ENCODE results near the gene ZCCHC10.
"Not testable (repeated sequence)": the region's sequence is repeated elsewhere in the genome, so short reads cannot be mapped to it uniquely, and the experiment has no call there.

Gene ZCCHC10

GRCh38 chr5:133041157-133041784 is 14.9 kb upstream of the ZCCHC10 start:
- DNase-seq = no peak

GRCh38 chr5:133036677-133037076 is 10.3 kb upstream of the ZCCHC10 start:
- DNase-seq = not testable (repeated sequence)

DNA sequence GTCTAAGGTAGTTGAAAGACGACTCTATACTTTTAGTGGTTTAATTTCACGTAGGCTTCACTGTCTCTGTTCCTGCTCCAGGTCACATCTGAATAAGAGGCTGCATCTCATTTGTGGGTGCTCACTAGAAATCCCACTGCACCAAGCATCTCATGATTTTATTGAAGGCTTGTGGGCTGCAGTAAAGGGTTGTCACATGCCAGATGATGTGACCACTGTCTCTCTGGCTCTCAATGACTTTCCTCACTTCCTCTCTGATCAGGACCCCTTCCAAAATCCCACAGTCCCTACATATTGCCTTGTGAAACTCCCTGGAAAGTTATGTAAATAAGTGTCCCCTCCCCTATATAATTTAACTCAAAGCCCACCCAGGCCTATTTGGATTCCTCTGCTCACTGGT is 8.9 kb upstream of the ZCCHC10 start:
- DNase-seq = no peak

DNA sequence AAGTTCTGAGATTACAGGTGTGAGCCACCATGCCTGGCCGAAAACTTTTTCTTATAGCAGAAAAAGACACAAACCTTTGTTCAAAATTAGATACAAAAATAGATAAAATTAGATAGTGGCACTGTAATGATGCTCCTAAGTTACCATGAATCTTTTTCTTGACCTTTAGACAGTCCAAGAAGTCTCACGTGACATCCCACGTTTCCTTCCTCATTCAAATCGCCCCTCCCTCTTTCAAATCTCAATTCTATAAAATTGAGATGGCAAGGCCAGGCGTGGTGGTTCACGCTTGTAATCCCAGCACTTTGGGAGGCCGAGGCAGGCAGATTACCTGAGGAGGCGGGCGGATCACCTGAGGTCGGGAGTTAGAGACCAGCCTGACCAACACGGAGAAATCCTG is 7.7 kb upstream of the ZCCHC10 start:
- no peak for DNase-seq

- no peak for DNase-seq
Observed at GRCh38 chr5:133032852-133033742, 6.7 kb upstream of the ZCCHC10 start.

DNA sequence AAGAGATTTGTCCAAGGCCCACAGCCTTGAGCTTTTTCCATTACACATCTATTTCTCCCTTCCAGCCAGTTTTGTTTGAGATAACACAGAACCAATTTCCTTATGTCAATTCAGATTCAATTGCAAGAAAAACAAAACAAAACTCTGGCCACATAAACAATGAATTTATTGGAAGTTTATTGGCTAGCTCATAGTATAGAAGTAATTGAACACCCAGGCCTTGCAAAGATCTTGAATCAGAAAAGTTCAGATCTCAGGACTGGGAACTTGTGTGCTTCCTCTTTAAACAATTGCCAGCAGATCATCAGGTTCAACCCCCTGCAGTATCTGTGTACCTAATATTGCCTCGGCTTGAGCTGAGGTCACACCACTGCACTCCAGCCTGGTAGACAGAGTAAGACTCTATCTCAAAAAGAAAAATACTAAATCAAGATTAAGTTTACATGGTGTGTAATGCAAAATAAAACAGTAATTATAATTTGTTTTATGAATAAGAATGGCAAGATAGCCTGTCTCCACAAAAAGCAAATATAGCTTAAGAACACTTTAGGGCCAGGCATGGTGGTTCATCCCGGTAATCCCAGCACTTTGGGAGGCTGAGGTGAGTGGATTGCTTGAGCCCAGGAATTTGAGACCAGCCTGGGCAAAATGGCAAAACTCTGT is 4.1 kb upstream of the ZCCHC10 start:
- no peak for DNase-seq

GRCh38 chr5:133029416-133029815 is 3.1 kb upstream of the ZCCHC10 start:
- no peak for DNase-seq

GRCh38 chr5:133026664-133027153 is 360 bp upstream of the ZCCHC10 start:
- no peak for DNase-seq

DNA sequence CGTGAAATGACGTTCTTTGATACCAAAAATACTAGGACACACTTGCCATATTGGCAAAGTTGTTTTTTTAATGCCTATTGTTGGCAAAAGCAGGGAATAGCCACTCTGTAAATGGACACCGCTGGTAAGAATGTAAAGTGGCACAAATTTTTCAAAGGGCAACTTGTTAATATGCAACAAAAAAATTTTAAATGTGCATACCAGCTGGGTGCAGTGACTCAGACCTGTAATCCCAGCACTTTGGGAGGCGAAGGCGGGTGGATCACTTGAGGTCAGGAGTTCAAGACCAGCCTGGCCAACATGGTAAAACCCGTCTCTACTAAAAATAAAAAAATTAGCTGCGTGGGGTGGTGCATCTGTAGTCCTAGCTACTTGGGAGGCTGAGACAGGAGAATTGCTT is 6.9 kb downstream of the ZCCHC10 start:
- DNase-seq = not testable (repeated sequence)

- no peak for DNase-seq
Observed at GRCh38 chr5:133017964-133018363, 8.4 kb downstream of the ZCCHC10 start.

DNA sequence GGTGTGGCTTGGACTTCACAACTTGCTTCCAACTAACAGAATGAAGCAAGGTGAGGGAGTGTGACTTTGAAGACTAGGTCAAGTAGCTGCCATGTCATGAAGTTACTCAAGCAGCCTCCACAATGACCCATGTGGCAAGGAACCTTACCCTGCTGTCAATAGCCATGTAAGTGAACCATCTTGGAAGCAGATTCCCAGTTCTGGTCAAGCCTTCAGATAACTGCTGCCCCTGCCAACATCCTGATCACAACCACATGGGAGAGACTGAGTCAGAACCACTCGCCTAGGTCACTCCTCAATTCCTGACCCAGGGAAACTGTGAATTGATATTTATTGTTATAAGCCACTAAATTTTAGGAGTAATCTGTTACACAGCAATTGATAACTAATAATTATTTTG is 10.9 kb downstream of the ZCCHC10 start:
- no peak for DNase-seq

DNA sequence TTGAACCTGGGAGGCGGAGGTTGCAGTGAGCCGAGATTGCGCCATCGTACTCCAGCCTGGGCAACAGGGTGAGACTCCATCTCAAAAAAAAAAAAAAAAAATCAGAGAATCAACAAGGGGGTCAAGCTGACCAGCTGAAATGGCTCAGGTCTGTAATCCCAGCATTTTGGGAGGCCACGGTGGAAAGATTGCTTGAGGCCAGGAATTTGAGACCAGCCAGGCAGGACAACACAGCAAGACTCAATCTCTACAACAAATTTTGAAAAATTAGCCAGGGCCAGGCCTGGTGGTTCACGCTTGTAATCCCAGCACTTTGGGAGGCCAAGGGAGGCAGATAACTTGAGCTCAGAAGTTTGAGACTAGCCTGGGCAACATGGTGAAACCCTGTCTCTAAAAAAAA is 17.9 kb downstream of the ZCCHC10 start:
- not testable (repeated sequence) for DNase-seq

GRCh38 chr5:133006653-133007052 is 19.7 kb downstream of the ZCCHC10 start:
- no peak for DNase-seq

GRCh38 chr5:132999246-132999645 is 27.1 kb downstream of the ZCCHC10 start:
- no peak for DNase-seq

GRCh38 chr5:132998556-132998955 is 27.8 kb downstream of the ZCCHC10 start:
- no peak for DNase-seq

DNA sequence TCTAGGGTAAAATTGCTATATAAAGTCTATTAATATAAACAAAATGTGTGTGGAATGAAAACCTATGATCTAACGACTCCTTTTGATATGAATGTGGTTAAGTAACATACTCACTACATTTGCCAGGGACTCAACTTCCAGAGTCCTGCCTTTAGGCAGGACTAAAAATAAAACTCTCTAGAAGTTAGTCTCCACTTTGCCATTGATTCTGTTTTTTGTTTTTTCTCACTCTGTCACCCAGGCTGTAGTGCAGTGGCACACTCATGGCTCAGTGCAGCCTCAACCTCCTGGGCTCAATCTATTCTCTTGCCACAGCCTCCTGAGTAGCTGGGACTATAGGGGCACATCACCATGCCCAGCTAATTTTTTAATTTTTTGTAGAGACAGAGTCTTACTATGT is 30.0 kb downstream of the ZCCHC10 start:
- DNase-seq = no peak

- DNase-seq = no peak
Observed at GRCh38 chr5:132987531-132988408, 38.6 kb downstream of the ZCCHC10 start.

GRCh38 chr5:132982971-132983370 is 43.4 kb downstream of the ZCCHC10 start:
- DNase-seq = not testable (repeated sequence)

DNA sequence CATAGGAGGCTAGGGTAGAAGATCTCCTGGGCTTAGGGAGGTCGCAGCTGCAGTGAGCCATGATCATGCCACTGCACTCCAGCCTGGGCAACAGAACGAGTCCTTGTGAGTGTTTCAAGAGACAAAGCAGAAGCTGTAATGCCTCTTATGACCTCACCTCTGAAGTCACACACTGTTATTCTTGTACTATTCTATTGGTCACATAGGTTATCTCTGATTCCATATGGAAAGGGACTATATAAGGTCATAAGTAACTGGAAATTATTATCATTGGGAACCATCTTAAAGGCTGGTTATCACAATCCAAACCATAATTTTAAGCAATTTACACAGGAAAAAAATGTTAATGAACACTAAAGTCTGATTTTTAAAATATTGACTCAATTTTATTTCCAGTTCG is 45.1 kb downstream of the ZCCHC10 start:
- no peak for DNase-seq

GRCh38 chr5:132979976-132980375 is 46.4 kb downstream of the ZCCHC10 start:
- DNase-seq = no peak

DNA sequence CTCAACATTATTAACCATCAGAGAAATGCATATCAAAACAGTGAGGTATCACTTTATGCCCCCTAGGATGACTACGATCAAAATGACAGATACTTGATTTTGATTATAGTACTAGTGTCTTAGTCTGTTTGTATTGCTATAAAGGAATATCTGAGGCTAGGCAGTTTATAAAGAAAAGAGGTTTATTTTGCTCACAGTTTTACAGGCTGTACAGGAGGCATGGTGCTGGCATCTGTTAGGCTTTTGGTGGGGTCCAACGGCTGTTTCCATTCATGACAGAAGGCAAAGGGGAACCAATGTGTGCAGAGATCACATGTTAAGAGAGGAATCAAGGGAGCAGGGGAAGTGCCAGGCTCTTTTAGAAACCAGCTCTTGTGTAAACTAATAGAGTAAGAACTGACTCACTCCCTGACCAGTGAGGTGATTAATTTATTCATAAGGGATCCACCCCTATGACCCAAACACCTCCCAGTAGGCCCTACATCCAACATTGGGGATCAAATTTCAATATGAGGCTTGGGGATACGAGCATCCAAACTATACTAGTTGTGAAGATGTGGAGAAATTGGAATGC is 46.9 kb downstream of the ZCCHC10 start:
- DNase-seq = no peak

DNA sequence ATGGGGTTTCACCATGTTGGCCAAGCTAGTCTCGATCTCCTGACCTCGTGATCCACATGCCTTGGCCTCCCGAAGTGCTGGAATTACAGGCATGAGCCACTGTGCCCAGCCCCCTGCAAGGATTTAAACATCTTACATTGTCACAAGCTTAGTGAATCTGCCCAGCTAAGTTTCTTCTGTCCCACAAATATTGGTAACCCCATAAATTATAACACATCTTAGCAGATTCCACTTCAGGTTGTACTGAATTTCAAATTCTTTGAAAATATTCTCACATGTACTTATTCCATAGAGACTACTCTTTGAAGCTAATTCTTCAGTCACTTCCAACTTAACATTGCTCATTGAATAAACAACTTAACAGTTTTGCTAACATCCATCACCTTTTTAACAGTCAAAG is 49.5 kb downstream of the ZCCHC10 start:
- no peak for DNase-seq
